HG03135 (cell line): Measurements from ENCODE around the gene POLR2C.

Experiments used
- ATAC-seq: cut with Tn5 transposase; IDR thresholded peaks from one replicate; pipeline ENCODE4 v1.9.1; 2021; ENCODE audit warnings: mild to moderate bottlenecking, moderate library complexity; ENCODE audit not compliant: unreplicated experiment

POLR2C gene

GRCh38 chr16:57447186-57447962 lies 15.1 kb upstream of the POLR2C start, which contains the start of the genes CIAPIN1 and COQ9:
Gene CIAPIN1, minus strand, starts transcription at chr16:57447385. Its CDS starts 6,457 bp downstream, at chr16:57440928.
Gene COQ9, plus strand, starts transcription at chr16:57447479. Its CDS starts 27 bp downstream, at chr16:57447506.
- ATAC-seq = peak; percentile 97

GRCh38 chr16:57452021-57452420 lies 10.5 kb upstream of the POLR2C start:
- no peak for ATAC-seq

GRCh38 chr16:57462978-57463362 lies 491 bp downstream of the POLR2C start:
- no peak for ATAC-seq

- no peak for ATAC-seq
Observed at GRCh38 chr16:57464523-57464922, 2.0 kb downstream of the POLR2C start.

- no peak for ATAC-seq
Observed at GRCh38 chr16:57468346-57468745, 5.9 kb downstream of the POLR2C start.

GRCh38 chr16:57469046-57469445 lies 6.6 kb downstream of the POLR2C start:
- ATAC-seq = no peak

- ATAC-seq = no peak
Observed at GRCh38 chr16:57469917-57470470, 7.5 kb downstream of the POLR2C start.

GRCh38 chr16:57470711-57471110 lies 8.2 kb downstream of the POLR2C start:
- no peak for ATAC-seq

- no peak for ATAC-seq
Observed at GRCh38 chr16:57471209-57471608, 8.7 kb downstream of the POLR2C start.

- no peak for ATAC-seq
Observed at GRCh38 chr16:57471852-57472664, 9.6 kb downstream of the POLR2C start.

GRCh38 chr16:57472665-57473060 lies 10.2 kb downstream of the POLR2C start:
- ATAC-seq = no peak

- no peak for ATAC-seq
Observed at GRCh38 chr16:57473176-57473840, 10.8 kb downstream of the POLR2C start.

GRCh38 chr16:57473906-57474305 lies 11.4 kb downstream of the POLR2C start:
- ATAC-seq = no peak

GRCh38 chr16:57474671-57475661 lies 12.5 kb downstream of the POLR2C start:
- ATAC-seq = no peak

GRCh38 chr16:57475711-57476339 lies 13.3 kb downstream of the POLR2C start:
- peak; percentile 96 for ATAC-seq

- ATAC-seq = no peak
Observed at GRCh38 chr16:57476546-57477410, 14.3 kb downstream of the POLR2C start.

- no peak for ATAC-seq
Observed at GRCh38 chr16:57477531-57478202, 15.2 kb downstream of the POLR2C start.
